IMR-90 (cell line): ENCODE data around the gene PSRC1.

ENCODE experiments used
- BHLHE40 ChIP-seq: fragments of 150-350 bp; IDR thresholded peaks from 2 replicates; pipeline ENCODE4 v1.6.1; 2016; ENCODE audit warnings: mild to moderate bottlenecking, low read depth, low read length
- MAFK ChIP-seq: IDR thresholded peaks from 2 replicates; pipeline ENCODE4 v1.6.1; 2012; ENCODE audit warnings: low read depth, low read length, improper control_type of control experiment
- MXI1 ChIP-seq: IDR thresholded peaks from 2 replicates; pipeline ENCODE4 v1.6.1; 2012; ENCODE audit warnings: low read depth, mild to moderate bottlenecking, low read length, moderate library complexity, borderline replicate concordance
- POLR2A ChIP-seq: IDR thresholded peaks from 2 replicates; pipeline ENCODE4 v1.6.1; 2012; ENCODE audit warnings: mild to moderate bottlenecking, low read depth, low read length
- RAD21 ChIP-seq: IDR thresholded peaks from 2 replicates; pipeline ENCODE4 v1.6.1; 2012; ENCODE audit warnings: low read length, improper control_type of control experiment
- SMC3 ChIP-seq: fragments of 150-350 bp; IDR thresholded peaks from 2 replicates; pipeline ENCODE4 v1.6.1; 2016; ENCODE audit warnings: low read depth, mild to moderate bottlenecking, antibody characterized with exemption, low read length, moderate library complexity
- TF ChIP-seq, protein P1 (sequence below): conservative IDR thresholded peaks from 2 replicates; pipeline ENCODE4 v1.5.1; 2012; ENCODE audit warnings: mild to moderate bottlenecking, low read depth, low read length, improper control_type of control experiment
- TF ChIP-seq, protein P2 (sequence below): fragments of 150-350 bp; IDR thresholded peaks from 2 replicates; pipeline ENCODE4 v1.6.1; 2016; ENCODE audit warnings: low read depth, mild to moderate bottlenecking, low read length, moderate library complexity, borderline replicate concordance

DNA sequence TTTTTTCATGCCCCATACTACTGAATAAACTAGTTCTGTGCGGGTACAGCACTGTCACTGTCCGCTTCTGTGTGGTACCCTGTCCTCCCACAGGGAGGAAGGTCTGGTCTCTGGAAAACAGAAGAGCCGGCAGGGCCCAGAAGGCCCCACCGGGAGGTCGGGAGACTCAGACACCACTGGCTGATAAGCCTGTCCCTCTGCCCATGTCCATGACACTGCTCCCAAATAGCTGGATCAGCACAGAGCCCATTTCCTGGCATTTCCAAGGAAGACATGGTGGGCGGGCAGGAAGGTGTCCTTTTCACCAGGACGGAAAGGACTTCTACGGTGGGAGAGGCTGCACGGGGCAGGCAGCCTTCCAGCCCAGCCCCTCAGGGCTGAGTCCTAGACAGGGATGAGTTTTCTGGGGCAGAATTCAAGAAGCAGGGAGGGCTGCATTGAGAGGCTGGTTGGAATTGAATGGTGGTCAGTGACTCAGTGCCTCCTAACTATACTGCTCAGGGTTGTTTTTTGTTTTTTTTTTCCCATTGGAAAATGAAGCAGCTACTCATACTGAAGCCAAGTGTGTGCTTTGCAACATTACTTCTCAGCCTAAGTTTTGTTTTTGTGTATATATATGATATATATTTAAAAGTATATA is 7.1 kb downstream of the PSRC1 start:
- TF ChIP-seq, protein P1, sequence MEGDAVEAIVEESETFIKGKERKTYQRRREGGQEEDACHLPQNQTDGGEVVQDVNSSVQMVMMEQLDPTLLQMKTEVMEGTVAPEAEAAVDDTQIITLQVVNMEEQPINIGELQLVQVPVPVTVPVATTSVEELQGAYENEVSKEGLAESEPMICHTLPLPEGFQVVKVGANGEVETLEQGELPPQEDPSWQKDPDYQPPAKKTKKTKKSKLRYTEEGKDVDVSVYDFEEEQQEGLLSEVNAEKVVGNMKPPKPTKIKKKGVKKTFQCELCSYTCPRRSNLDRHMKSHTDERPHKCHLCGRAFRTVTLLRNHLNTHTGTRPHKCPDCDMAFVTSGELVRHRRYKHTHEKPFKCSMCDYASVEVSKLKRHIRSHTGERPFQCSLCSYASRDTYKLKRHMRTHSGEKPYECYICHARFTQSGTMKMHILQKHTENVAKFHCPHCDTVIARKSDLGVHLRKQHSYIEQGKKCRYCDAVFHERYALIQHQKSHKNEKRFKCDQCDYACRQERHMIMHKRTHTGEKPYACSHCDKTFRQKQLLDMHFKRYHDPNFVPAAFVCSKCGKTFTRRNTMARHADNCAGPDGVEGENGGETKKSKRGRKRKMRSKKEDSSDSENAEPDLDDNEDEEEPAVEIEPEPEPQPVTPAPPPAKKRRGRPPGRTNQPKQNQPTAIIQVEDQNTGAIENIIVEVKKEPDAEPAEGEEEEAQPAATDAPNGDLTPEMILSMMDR, result no peak
- no peak for TF ChIP-seq POLR2A
- TF ChIP-seq MAFK, result no peak
- TF ChIP-seq, protein P2, sequence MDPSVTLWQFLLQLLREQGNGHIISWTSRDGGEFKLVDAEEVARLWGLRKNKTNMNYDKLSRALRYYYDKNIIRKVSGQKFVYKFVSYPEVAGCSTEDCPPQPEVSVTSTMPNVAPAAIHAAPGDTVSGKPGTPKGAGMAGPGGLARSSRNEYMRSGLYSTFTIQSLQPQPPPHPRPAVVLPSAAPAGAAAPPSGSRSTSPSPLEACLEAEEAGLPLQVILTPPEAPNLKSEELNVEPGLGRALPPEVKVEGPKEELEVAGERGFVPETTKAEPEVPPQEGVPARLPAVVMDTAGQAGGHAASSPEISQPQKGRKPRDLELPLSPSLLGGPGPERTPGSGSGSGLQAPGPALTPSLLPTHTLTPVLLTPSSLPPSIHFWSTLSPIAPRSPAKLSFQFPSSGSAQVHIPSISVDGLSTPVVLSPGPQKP, result no peak
- no peak for TF ChIP-seq MXI1
- TF ChIP-seq BHLHE40, result no peak
- TF ChIP-seq RAD21, result no peak
- TF ChIP-seq SMC3, result no peak
